ENCODE measurements around the gene MYL7.

The MYL7 gene

DNA sequence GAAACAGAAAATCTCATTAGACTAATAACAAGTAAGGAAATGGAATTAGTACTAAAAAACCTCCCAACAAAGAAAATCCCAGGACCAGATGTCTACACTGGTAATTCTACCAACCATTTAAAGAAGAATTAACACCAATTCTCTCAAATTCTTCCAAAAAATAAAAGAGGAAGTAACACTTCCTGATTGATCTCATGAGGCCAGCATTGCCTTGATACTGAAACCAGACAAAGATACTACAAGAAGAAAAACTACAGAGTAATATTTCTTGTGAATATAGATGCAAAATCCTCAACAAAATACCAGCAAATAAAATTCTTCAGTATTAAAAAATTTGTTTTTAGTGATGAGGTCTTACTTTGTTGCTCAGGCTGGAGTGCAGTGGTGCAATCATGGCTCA lies 26.8 kb upstream of the MYL7 start:
- no peak for DNase-seq

DNA sequence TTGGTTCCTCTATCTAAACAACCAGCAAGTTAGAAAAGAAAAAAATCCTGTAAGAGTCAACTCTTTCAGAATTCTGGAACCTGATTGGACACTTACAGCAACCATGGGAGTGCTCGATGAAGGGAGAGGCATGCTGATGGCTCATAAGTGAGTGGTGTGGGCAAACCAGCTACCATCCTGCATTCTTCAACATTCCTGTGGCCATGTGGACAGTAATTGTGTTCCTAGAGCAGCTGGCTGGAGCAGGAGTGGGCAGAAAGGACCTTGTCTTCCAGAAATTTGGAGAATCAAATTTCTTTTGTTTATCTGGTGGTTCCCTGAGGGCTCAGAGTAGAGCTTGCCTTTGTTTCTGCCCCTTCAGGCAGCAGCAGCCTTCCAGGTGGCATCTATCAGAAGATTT lies 22.5 kb upstream of the MYL7 start:
- no peak for DNase-seq

DNA sequence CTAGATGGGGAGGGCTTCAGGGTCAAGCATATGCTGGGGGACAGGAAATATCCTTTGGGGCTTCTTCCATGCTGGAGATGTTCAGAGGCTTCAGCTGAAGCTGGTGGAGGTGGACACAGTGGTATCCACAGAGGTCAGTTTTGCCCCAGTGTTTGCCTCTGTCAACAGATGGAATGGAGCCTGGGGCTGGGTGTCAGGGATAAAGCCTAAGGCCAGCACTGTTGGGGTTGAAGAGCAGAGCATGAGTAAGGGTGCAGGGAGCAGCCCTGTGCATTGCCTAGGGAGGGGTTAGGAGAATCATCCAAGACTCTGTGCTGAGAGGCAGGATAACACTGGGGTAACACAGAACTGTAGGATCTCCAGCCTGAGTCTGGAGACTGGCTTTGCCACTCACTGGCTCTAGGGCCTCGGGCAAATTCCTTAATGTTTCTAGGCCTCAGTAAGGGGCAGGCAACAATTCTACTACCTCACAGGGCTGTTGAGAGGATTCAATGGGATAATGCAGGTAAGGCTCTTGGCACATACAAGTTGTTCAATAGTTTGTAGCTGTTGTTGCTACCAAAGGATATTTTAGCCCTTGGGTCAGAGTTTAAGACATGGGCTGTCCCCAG lies 21.8 kb upstream of the MYL7 start:
- no peak for DNase-seq

DNA sequence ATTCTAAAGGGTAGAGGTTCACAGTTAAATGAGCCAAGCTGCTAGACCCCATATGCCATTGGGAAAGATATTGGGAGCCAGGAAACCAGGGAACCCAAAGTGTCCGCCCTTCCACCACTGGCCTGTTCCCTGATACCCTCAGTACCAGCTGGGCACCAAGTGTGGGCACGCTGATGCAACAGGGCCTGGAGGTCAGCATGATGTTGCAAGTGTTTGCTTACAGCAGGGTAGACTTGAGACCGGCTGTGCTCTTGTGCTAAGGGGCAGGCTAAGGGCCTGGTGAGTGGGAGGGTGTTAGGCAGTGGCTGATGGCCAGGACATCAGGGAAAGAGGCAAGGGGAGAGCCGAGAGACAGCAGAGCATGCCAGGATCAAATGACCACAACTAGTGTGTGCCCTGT lies 21.0 kb upstream of the MYL7 start:
- DNase-seq: no peak

DNA sequence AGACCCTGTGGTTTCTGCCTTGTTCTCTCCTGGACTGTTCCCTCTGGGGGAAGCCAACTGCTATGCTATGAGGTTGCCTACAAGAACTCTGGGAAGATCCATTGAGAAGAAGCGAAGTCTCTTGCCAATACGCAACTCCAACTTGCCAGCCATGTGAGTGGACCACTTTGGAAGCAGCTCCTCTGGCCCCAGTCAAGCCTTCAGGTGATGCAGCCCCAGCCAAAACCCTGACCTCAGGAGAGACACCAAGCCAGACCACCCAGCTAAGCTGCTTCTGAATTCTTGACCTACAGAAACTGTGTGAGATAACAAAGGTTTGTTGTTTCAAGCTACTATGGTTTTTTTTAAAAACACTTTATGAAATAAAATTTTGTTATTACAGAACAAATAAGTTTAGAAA lies 20.2 kb upstream of the MYL7 start:
- no peak for DNase-seq

DNA sequence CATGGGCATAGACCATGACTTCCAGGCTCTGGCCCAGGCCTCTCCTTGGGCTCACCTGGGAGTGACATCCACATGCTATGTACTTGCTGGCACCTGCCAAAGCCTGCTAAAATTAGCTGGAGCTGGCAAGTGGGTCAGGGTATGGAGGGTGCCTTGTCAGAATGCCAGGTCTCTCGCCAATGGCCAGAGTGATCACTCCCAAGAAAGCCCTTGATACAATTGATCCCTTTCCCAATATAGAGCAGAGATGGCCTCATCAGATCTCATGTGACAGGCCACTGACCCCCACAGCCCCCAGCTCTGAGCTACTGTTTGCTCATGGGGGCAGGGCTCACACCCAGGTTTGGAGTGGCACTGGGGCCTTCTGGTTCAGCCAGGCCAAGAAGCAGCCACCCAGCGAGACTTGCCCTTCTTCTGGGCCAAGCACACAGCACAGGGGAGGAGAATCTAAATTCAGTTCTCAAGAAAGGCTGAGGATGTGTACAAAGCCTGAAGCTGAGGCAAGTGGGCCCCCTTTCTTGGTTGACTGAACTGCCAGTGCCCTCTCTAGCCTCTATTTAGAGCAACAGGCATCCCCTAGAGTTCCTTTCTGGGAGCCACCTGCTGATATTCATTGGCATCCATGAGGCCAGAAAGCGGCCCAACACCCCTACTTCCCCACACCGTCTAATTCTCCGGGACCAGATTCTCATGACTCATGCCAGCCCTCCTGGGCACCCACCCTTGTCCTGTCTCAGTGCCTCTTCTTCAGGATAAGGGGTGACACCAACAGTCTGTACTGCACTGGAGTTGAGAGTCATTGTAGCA lies 18.9 kb upstream of the MYL7 start:
- DNase-seq: no peak

DNA sequence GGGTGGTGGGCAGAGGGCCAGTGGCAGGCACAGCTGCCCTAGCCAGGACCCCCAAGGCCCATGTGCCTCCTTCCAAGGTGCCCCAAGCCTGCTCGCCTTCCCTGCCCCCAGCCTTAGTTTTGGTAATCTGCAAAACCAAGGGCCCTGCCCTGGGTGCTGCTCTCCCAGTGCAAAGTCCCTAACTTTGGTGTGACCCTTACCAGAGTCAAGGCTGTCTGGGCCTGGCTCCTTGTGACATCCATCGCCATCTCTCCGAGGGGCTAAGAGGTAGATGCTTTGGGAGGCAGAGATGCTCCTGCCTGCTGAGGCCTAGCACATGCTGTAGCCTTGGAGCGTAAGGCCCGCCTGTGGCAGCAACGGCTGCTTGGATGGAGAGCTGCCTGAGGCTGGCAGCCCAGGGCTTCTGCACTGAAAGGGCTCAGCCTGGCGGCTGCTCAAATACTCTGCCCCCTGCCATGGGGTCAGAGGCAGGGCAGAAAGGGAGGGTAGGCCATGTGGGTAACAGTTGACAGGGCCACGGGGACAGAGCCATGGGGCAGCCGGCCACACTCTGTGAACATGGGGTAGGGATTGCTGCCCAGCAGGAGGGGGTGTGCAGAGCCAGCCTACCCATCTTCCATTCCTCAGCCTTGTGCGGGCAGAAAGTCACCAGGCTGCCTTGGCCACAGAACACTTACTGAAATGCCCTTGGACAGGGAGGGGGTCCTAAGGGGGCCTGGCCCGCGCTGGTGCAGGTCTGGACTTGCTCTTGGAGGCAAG lies 17.9 kb upstream of the MYL7 start:
- DNase-seq: no peak

DNA sequence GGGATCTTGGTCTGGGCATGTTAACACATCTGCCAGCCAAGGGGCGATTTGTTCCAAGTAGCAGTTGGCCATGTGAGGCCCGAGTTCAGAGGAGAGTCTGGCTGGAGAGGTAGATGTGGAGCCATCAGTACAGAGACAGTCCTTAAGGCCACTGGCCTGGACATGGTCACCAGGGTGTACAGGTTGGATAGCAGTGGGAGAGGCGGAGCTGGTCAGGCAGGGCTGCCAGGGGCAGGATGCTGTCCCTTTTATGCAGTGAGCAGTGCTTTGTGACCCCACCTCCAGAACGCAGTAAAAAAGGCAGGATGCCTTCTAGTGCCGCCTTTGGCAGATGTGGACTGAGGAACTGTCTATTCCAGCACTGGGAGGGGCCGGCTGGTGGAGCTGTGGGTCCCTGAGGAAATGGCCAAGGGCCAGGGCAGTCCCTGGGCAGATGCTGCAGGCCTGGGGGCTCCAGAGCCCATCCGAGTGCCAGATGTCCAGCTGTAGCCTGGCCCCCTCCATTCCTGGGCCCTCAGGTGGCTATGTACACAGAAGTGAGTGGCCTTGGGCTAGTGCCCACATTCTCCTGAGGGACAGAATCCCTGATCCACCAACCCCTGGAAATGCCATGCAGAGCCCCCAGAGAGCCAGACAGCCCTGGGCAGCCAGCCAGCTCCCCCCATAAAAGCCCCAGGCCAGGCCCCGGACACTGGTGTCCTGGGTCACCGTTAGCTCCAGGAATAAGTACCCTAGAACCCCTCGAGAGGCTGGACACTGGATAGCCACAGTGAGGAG lies 17.2 kb upstream of the MYL7 start:
- DNase-seq: no peak

DNA sequence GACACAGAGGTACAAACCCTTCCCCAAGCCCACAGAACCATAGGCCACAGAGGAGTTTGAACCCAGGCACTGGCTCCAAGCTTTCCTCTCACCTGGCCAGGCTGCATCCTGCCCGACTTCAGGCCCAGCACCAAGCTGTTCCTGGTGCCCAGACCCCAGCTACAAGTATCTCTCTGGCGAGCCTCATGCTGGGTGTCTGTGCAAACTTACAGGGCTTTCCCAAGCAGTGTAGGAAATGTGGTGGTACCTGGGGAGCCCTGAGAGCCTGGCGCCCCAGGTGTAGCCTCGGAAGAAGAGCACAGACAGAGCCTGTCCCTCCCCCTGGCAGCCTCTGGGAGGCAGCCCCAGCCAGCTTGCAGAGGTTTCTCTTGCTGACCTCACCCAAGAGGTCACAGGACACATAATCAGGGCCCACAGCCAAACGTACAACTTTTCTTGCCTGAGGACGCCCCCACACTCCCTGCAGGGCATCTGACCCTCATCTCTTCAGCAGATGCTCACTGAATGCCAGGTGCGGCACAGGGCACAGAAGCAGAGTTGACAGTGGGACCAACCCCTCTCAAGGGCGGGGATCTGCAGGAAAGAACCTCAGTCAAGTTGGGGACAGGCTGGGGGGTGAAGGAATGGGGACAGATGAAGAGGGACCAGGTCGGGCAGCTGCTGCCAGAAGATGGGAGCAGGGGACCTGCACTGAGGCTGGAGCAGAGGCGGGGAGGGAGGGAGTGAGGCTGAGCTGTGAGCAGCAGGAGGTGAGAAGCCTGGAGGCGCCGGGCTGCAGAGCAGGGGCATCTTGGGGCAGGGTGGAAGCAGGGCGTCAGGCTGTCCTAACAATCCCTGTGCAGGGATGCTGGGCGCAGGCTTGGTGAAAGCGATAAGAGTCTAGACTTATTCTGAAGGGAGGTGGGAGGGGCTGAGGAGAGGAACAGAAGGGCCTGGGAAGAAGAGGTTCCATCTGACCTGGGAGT lies 16.3 kb upstream of the MYL7 start:
- DNase-seq: no peak

DNA sequence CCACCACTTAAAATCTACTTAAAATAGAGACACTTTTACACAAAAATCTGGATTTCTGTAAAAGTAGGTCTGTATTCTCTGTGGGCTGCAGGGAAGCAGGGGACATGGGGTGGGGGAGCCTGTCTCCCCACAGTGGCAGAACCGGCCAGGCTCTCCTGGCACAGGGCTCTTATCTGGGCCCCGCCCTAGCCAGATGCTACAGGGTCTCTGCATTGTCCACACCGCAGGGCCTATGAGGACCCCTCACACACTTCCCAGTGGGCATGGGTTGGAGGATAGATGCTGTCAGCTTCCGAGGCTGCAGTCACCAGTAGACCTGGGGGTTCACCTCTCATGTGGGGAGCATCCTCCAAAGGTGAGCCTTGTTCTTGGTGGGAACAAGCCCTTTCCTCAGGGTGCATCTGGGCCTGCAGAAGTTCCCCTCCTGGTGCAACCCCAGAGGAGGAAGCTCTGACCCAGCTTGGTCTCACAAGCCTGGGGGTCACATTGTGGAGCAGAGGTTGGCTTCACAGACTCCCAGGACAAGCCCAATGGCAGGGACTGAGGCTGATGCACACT lies 15.4 kb upstream of the MYL7 start:
- no peak for DNase-seq

DNA sequence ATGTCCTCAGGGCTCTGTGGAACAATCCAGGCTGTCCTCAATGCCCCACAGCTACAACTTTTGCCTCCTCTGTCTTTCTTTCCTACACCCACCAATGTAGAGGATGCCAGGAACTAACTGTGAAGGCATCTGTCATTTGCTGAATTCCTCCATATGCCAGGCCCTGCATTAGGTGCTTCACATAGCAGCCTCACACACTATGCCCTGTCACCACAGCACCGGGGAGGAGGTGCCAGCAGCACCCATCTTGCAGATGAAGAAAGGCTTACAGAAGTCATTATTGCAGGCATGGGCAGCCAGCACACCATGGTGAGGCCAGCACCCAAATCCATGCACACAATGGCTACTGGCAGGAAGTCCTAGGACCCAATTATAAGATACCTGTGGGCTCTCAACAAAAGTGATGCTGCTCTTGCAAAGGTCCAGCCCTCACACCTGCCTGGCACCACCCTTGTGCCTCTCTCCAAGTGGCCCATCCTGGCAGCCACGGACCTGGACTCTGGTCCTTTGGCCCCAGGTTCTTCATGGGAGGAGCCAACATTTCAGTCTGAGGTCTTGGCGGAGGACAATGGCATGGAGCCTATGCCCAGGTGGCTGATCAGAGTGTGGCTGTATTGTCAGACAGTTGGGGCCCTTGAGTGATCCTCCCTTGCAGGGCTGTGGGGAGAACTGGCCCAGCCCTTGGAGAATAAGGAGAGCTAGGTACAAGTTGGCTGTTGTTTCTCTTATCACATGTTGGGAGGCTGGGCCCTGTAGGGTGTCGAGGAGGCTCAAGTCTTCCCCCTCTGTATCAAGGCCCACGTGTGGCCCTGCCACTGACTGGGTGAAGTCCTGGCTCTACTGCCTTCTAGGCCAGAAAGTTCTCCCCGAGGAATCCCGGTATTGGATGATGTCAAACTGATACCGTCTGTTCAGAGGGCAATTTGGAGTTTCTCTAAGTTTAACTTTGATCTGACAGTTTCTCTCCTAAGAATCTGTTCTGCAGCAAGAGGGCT lies 14.4 kb upstream of the MYL7 start:
- no peak for DNase-seq

DNA sequence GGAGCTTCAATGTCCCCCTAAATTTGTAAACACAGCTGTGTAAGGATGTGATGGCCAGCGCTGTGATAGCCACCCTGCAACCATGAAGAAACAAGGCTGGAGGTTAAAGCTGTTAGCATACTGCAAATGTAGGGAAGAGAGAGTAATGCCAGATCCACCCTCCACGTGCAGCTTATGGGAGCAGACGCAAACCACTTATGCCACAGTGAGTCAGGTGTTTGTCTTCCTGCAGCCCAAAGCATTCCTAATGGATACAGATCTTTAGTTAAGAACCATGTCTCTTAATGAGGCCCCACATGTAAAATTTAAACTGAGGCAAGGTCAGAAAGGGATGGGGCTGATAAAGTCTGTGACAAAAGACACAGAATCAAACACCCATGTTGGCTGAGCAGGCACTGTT lies 13.6 kb upstream of the MYL7 start:
- no peak for DNase-seq

DNA sequence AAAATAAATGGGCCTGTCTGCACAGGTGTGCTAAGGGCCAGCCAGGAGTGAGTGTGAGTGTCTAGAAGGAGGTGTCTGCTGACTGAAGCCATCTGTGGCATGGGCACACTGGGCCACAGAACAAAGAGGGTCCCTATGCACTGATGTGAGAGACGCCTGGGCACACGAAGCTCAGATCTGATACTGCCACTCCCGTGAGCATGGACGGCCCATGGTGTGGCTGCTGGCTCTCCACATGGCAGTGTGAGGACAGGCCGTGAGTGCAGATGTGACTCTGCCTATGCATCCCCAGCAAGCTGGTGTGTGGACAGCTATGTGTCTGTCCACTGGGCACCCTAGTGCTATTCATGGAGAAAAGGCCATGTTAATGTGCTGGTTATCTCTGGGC lies 12.8 kb upstream of the MYL7 start:
- DNase-seq: no peak

DNA sequence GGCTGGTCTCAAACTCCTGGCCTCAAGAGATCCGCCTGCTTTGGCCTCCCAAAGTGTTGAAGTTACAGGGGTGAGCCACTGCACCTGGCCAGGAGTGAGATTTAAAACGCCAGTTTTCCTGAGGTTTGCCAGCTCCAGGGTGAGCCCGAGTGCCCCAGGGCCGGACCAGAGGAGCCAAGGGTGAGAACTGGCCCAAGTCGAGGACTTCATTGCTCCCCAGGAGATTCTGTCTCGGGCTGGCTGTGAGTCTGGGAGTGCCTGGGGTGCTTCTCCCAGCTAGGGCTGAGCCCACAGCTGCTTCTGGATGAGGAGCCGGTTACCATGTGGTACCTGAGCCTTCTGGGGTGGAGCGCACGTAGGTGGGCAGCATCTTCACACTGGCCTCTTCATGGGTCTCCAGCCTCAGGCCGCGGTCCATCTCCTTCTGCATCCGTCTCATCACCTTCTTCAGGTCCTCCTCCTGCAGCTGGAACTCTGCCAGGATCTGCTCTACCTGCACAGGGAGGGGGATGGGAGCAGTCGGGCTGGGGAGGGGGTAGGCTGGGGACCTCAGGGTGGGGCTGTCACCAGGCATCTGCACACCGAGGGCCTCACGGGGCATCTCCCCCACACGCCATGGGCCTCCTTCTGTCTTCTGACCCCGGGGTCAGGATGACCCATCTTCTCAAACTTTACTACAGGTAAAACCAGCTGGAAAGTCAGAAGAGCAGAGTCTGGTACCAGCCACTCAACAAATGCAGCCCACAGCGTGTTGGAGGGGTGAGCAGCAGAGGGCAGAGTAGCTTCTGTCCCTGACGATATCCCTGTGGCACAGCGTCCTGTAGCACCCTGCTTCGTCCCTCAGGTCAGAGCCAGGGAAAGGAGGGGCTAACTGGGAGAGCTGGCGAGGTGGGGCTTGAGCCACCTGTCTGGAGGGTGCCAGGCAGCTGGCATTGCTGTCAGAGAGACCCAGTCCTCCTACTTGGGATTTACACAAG lies 12.1 kb upstream of the MYL7 start:
- DNase-seq: no peak

DNA sequence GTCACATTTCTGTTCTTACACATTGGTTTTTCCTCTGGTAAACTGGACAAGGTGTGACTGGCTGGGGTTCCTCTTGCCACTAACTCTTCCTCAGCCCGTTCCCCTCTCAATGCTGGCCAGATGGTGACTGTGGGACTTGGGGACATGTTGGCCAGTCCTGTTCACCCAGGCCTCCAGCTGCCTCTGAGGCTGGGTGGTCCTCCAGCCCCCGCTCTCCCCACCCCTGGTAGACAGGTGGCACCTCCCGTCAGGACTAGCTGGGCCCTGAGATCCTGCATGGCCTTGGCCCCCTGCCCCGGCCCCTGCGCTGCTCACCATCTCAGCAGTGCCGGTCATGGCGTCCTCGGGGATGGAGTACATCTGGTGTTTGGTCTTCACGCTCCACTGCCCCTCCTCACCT lies 10.8 kb upstream of the MYL7 start:
- DNase-seq: no peak

DNA sequence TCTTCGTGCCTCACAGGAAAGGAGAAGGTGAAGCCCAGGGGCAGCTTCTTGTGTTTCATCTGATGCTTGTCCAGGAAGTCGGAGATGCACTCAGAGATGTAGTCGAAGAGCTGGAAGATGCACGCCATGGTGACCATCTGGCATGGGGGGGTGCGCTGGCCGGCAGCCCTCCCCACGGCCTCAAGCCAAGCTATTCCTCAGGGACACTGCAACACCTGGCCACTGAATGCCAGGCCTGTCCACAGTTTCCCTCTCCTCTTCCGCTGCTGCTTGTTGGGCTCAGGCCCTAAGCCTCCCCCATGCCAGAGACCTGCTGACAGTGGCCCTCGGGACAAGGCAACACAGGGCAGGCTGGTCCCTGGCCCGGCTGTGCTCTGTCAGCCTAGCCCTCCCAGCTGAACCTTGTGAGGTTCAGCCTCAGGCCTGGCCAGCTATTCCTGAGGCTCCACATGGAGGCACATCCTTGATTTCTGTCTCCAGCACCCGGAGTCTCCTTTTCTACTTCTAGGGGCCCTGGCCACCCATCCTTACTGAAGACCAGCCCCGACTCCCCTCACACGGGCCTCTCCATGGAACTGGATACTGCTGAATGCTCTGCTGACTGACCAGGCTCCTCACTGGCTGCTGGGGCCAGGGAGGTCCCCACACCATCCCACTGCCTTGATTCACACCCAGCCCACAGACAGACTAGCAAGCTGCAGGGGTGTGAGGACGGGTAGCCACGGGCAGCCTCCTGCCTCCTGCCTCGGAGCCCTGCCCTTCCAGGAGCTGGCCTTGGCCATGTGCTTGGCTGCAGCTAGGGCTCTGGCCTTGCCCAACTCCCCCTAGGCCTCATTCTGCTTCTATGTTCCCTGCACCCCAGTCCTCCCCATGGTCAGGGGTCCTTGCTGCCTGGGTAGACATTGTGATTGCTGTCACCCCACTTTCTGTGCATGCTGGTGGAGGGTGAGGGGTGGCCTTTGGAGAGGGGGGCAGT lies 10.1 kb upstream of the MYL7 start:
- no peak for DNase-seq

DNA sequence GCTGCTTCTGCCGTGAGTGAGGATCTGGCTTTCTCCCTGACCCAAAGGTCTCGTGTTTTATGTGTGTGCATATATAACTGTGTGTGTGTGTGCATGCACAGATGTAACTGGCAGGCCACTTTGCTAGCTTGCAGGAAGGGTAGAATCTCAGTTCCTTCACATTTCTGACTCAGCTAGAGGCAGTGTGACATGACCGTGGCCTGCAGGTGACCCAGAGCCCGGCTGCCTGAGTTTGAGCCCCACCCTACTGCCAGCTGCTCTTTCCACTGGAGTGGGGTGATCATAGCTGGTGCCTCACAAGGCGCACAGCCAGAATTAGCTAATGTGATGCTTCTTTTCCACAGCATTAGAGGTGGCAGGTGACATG lies 9.3 kb upstream of the MYL7 start:
- no peak for DNase-seq

Data from stimulated activated CD4-positive, alpha-beta T cell treated with anti-CD3 and anti-CD28 coated beads, Interleukin-4, amount 100 ng/mL, for 24 hours (primary cell).